CD14-positive monocyte (primary cell): ENCODE results near the gene GAB1. TPM values are rescaled to one million over a fixed set of nuclear protein-coding genes. Genes with fewer than 3 reads are reported as not detected.

Source experiments
- DNase-seq, 3 donors: peaks; one replicate each; pipeline ENCODE4 v3.0.0-alpha.2; 2011 to 2022
- H2AFZ ChIP-seq: 2 replicates; pipeline ENCODE4 v1.6.0; 2012; ENCODE audit warnings: mild to moderate bottlenecking, low read depth, low read length, inconsistent platforms; ENCODE audit not compliant: insufficient read depth, poor library complexity, severe bottlenecking
- H3K27ac ChIP-seq, 2 donors: 1 replicate in 1 of 2; 2 replicates in 1 of 2; pipeline ENCODE4 v1.5.1; 2012 to 2013; ENCODE audit warnings: low read length in 2 of 2, control low read depth in 1 of 2, inconsistent platforms in 1 of 2, low read depth in 1 of 2, mild to moderate bottlenecking in 1 of 2
- H3K27me3 ChIP-seq, 2 donors: one replicate each; pipeline versions ENCODE4 v1.6.0 to v1.6.1; 2011 to 2013; ENCODE audit warnings: low read length in 2 of 2; ENCODE audit not compliant: control insufficient read depth in 2 of 2, insufficient read depth in 2 of 2
- H3K36me3 ChIP-seq, 2 donors: replicated peaks in 1 of 2; 1 replicate in 1 of 2; 2 replicates in 1 of 2; pipeline versions ENCODE4 v1.5.1 to v1.6.1; 2012 to 2013; ENCODE audit warnings: low read length in 2 of 2, control low read depth in 1 of 2, inconsistent platforms in 1 of 2, mild to moderate bottlenecking in 1 of 2; ENCODE audit not compliant: insufficient read depth in 2 of 2, control insufficient read depth in 1 of 2
- H3K4me1 ChIP-seq, 2 donors: 1 replicate in 1 of 2; 2 replicates in 1 of 2; pipeline versions ENCODE4 v1.5.1 to v1.6.1; 2012 to 2013; ENCODE audit warnings: low read length in 2 of 2, control low read depth in 1 of 2, inconsistent platforms in 1 of 2, mild to moderate bottlenecking in 1 of 2, moderate library complexity in 1 of 2; ENCODE audit not compliant: insufficient read depth in 2 of 2, control insufficient read depth in 1 of 2
- H3K4me2 ChIP-seq: replicated peaks from 2 replicates; pipeline ENCODE3; 2012; ENCODE audit warnings: low read length, moderate library complexity, mild to moderate bottlenecking; ENCODE audit not compliant: poor library complexity, severe bottlenecking; ENCODE audit errors: extremely low read depth
- H3K4me3 ChIP-seq, 3 experiments: fragments of 200-600 bp in 1 of 3; sonication (generic) in 1 of 3; replicated peaks in 1 of 3; 1 replicate in 2 of 3; 2 replicates in 1 of 3; pipeline ENCODE4 v1.5.1; 2011 to 2013; ENCODE audit warnings: low read length in 3 of 3, mild to moderate bottlenecking in 3 of 3, control low read depth in 2 of 3, low read depth in 2 of 3, inconsistent platforms in 1 of 3, moderate library complexity in 1 of 3
- H3K79me2 ChIP-seq: 2 replicates; pipeline ENCODE4 v1.6.0; 2012; ENCODE audit warnings: mild to moderate bottlenecking, control low read depth, inconsistent platforms, low read length, moderate library complexity; ENCODE audit not compliant: insufficient read depth
- H3K9ac ChIP-seq: 2 replicates; pipeline ENCODE4 v1.6.0; 2017; ENCODE audit warnings: low read length, mild to moderate bottlenecking; ENCODE audit not compliant: insufficient read depth, poor library complexity, severe bottlenecking
- H3K9me3 ChIP-seq, 2 donors: replicated peaks in 1 of 2; 1 replicate in 1 of 2; 2 replicates in 1 of 2; pipeline versions ENCODE4 v1.5.1 to v1.6.1; 2012 to 2013; ENCODE audit warnings: low read length in 2 of 2, control low read depth in 1 of 2; ENCODE audit not compliant: control insufficient read depth in 1 of 2, insufficient read depth in 1 of 2
- H4K20me1 ChIP-seq: 2 replicates; pipeline ENCODE4 v1.6.0; 2012; ENCODE audit warnings: mild to moderate bottlenecking, low read length, control low read depth, moderate library complexity; ENCODE audit not compliant: insufficient read depth
- H3K27ac Mint-ChIP-seq, 7 donors: one replicate each; pipeline ENCODE4 v1.8.0; 2020; ENCODE audit warnings: mild to moderate bottlenecking in 7 of 7, mixed read lengths in 7 of 7, moderate library complexity in 6 of 7, inconsistent platforms in 2 of 7
- H3K27me3 Mint-ChIP-seq, 3 donors: one replicate each; pipeline ENCODE4 v1.8.0; 2021 to 2022; ENCODE audit warnings: low read depth in 3 of 3, mild to moderate bottlenecking in 3 of 3, mixed read lengths in 3 of 3, moderate library complexity in 3 of 3, inconsistent platforms in 1 of 3
- H3K36me3 Mint-ChIP-seq, 2 donors: one replicate each; pipeline ENCODE4 v1.8.0; 2020; ENCODE audit warnings: mixed read lengths in 2 of 2, inconsistent platforms in 1 of 2, mild to moderate bottlenecking in 1 of 2
- H3K4me1 Mint-ChIP-seq: one replicate; pipeline ENCODE4 v1.8.0; 2020; ENCODE audit warnings: mild to moderate bottlenecking, mixed read lengths
- H3K4me3 Mint-ChIP-seq, 2 donors: one replicate each; pipeline ENCODE4 v1.8.0; 2020; ENCODE audit warnings: mild to moderate bottlenecking in 2 of 2, mixed read lengths in 2 of 2, moderate library complexity in 1 of 2
- H3K9me3 Mint-ChIP-seq, 7 donors: one replicate each; pipeline ENCODE4 v1.8.0; 2020 to 2022; ENCODE audit warnings: mixed read lengths in 7 of 7, mild to moderate bottlenecking in 6 of 7, moderate library complexity in 6 of 7, inconsistent platforms in 2 of 7
- CTCF ChIP-seq: fragments of 200-600 bp; IDR thresholded peaks from one replicate; pipeline ENCODE4 v1.8.0; 2022; ENCODE audit warnings: antibody characterized with exemption, mild to moderate bottlenecking
- WGBS: methylation state at CpG from one replicate; pipeline ENCODE4 v1.1.5; 2013; ENCODE audit warnings: missing lambda C conversion rate; ENCODE audit not compliant: insufficient coverage; 5-methylcytosine and 5-hydroxymethylcytosine counted together
- intact Hi-C, 2 donors: fragments of 100-400 bp; cut with micrococcal nuclease; formaldehyde crosslinking; loops; one replicate each; pipeline versions ENCODE4 v1.15.0 to v1.15.1; 2023
- polyA plus RNA-seq, 3 donors: library from polyadenylated mRNA; depleted of rRNA in 1 of 3; unstranded in 2 of 3; stranded (reverse) in 1 of 3; fragments of 300-500 nt in 2 of 3; fragments of >200 nt in 1 of 3; fragmentation: Illumina TruSeq in 2 of 3; gene quantifications; 1 replicate in 2 of 3; 2 replicates in 1 of 3; pipeline ENCODE4 v1.2.3, GENCODE V29; 2012 to 2021

The GAB1 gene
- polyA plus RNA-seq, 3 donors, result 0.55 to 7.3 (median 0.69) TPM

GRCh38 chr4:143345356-143345755, 8.7 kb downstream of the GAB1 start:
- DNase-seq, result no peak
- no peaks in the 10 kb centered on the region for H3K9me3 Mint-ChIP-seq
- Histone ChIP-seq H3K9me3 (no peaks in the 10 kb centered on the region), H2AFZ (no peak overlapping the region), H3K9ac (no peak overlapping the region), H4K20me1 (peaks cover 53% of the 10 kb centered on the region), H3K79me2 (peaks cover 31% of the 10 kb centered on the region), H3K27ac (no peak overlapping the region), H3K27me3 (no peaks in the 10 kb centered on the region), H3K4me2 (no peak overlapping the region), H3K4me1 (no peaks in the 10 kb centered on the region), H3K36me3 (no peaks in the 10 kb centered on the region), H3K4me3 (no peak overlapping the region)
- H3K4me3 Mint-ChIP-seq, result no peak overlapping the region
- peaks cover 0 to 3% (median 0%) of the 10 kb centered on the region in 3 donors for H3K27me3 Mint-ChIP-seq
- no peak for TF ChIP-seq CTCF
- WGBS, result no CpG with 5 or more reads among the region's 1 CpG
- H3K36me3 Mint-ChIP-seq, result peaks cover 3 to 5% of the 10 kb centered on the region in 2 donors
- H3K4me1 Mint-ChIP-seq, result no peaks in the 10 kb centered on the region
- intact Hi-C loops, result loop anchor here in 1 of 2 donors (10.0 kb wide), 1 partner anchor 169 kb away; the partner anchor contains the start of gene SMARCA5
- H3K27ac Mint-ChIP-seq, result no peak overlapping the region

- no peak overlapping the region for H3K4me3 ChIP-seq
- H2AFZ ChIP-seq, result no peak overlapping the region
- H3K27me3 ChIP-seq, result no peaks in the 10 kb centered on the region
- peaks cover 0 to 3% (median 0%) of the 10 kb centered on the region in 3 donors for H3K27me3 Mint-ChIP-seq
- H3K4me1 Mint-ChIP-seq, result no peaks in the 10 kb centered on the region
- DNase-seq, result no peak
- H3K4me1 ChIP-seq, result no peaks in the 10 kb centered on the region
- no peak overlapping the region for H3K4me3 Mint-ChIP-seq
- H3K9me3 Mint-ChIP-seq, result no peaks in the 10 kb centered on the region
- no peak overlapping the region for H3K4me2 ChIP-seq
- H4K20me1 ChIP-seq, result peaks cover 49% of the 10 kb centered on the region
- H3K36me3 ChIP-seq, result no peaks in the 10 kb centered on the region
- H3K27ac Mint-ChIP-seq, result peak overlapping the region in 1 of 7 donors; percentile 27
- H3K9ac ChIP-seq, result no peak overlapping the region
- peaks cover 26% of the 10 kb centered on the region for H3K79me2 ChIP-seq
- no peak overlapping the region for H3K27ac ChIP-seq
- TF ChIP-seq CTCF, result no peak
- H3K36me3 Mint-ChIP-seq, result peaks cover 3 to 5% of the 10 kb centered on the region in 2 donors
- H3K9me3 ChIP-seq, result no peaks in the 10 kb centered on the region
- intact Hi-C loops, result loop anchor here in 1 of 2 donors (10.0 kb wide), 1 partner anchor 169 kb away; the partner anchor contains the start of gene SMARCA5
- no CpG with 5 or more reads among the region's 2 CpGs for WGBS
Measured at GRCh38 chr4:143346206-143346605, 9.5 kb downstream of the GAB1 start.
